NCI-H1105 treated with DMSO at 0.1 percent for 48 hours (cell line): ENCODE results near the gene LRRK1.
A peak's percentile ranks its signal among the peaks of the same experiment; 100 is the strongest.
"Not testable (repeated sequence)": the region's sequence is repeated elsewhere in the genome, so short reads cannot be mapped to it uniquely, and the experiment has no call there.

Source experiments
- DNase-seq: peaks from one replicate; lab custom pipeline; 2025; lab: John Stamatoyannopoulos, UW

Gene LRRK1

GRCh38 chr15:101071651-101072050 lies 152.5 kb downstream of the LRRK1 start:
- no peak for DNase-seq

GRCh38 chr15:101072235-101072634 lies 153.1 kb downstream of the LRRK1 start:
- DNase-seq = not testable (repeated sequence)

- DNase-seq = not testable (repeated sequence)
Measured at GRCh38 chr15:101077806-101078668, 158.9 kb downstream of the LRRK1 start.

GRCh38 chr15:101078669-101079323 lies 159.6 kb downstream of the LRRK1 start:
- no peak for DNase-seq

GRCh38 chr15:101081900-101082299 lies 162.7 kb downstream of the LRRK1 start:
- no peak for DNase-seq

GRCh38 chr15:101083336-101084045 lies 164.3 kb downstream of the LRRK1 start:
- DNase-seq = no peak

GRCh38 chr15:101084801-101085200 lies 165.6 kb downstream of the LRRK1 start:
- no peak for DNase-seq

- DNase-seq = no peak
Measured at GRCh38 chr15:101085311-101085700, 166.1 kb downstream of the LRRK1 start.

- DNase-seq = no peak
Measured at GRCh38 chr15:101086394-101087171, 167.4 kb downstream of the LRRK1 start.

GRCh38 chr15:101087172-101087769 lies 168.1 kb downstream of the LRRK1 start:
- no peak for DNase-seq

- no peak for DNase-seq
Measured at GRCh38 chr15:101088271-101088670, 169.1 kb downstream of the LRRK1 start.

GRCh38 chr15:101088788-101089578 lies 169.8 kb downstream of the LRRK1 start:
- peak; percentile 69 for DNase-seq

- DNase-seq = no peak
Measured at GRCh38 chr15:101089579-101090427, 170.6 kb downstream of the LRRK1 start.

GRCh38 chr15:101090428-101090790 lies 171.3 kb downstream of the LRRK1 start:
- DNase-seq = no peak

GRCh38 chr15:101091080-101092017 lies 172.2 kb downstream of the LRRK1 start:
- DNase-seq = no peak

- no peak for DNase-seq
Measured at GRCh38 chr15:101092156-101092866, 173.2 kb downstream of the LRRK1 start.

GRCh38 chr15:101092867-101093202 lies 173.7 kb downstream of the LRRK1 start:
- no peak for DNase-seq

- no peak for DNase-seq
Measured at GRCh38 chr15:101093958-101094357, 174.8 kb downstream of the LRRK1 start.
